Mesenchymal stem cell (in vitro differentiated cells and primary cell): Measurements from ENCODE around the gene PAX3.

Source experiments
- DNase-seq: peaks from one replicate; pipeline ENCODE4 v3.0.0-alpha.2; 2013
- H2AFZ ChIP-seq: one replicate; pipeline ENCODE4 v1.6.1; 2013; ENCODE audit warnings: low read depth, mild to moderate bottlenecking, control low read depth, inconsistent platforms, low read length, moderate library complexity
- H2AK5ac ChIP-seq: 2 replicates; pipeline ENCODE4 v1.6.1; 2013; ENCODE audit warnings: low read length, moderate library complexity, mild to moderate bottlenecking, inconsistent platforms; ENCODE audit not compliant: severe bottlenecking
- H2BK120ac ChIP-seq: one replicate; pipeline ENCODE4 v1.6.1; 2013; ENCODE audit warnings: low read depth, mild to moderate bottlenecking, inconsistent platforms, low read length, moderate library complexity
- H2BK12ac ChIP-seq, 2 experiments: one replicate each; pipeline ENCODE4 v1.6.1; 2013; ENCODE audit warnings: inconsistent platforms in 2 of 2, low read length in 2 of 2, mild to moderate bottlenecking in 2 of 2, moderate library complexity in 2 of 2, control low read depth in 1 of 2
- H2BK15ac ChIP-seq: one replicate; pipeline ENCODE4 v1.6.1; 2013; ENCODE audit warnings: mild to moderate bottlenecking, low read depth, inconsistent platforms; ENCODE audit not compliant: poor library complexity, severe bottlenecking
- H2BK5ac ChIP-seq: 2 replicates; pipeline ENCODE4 v1.6.1; 2013; ENCODE audit warnings: low read depth, mild to moderate bottlenecking, low read length, control low read depth, inconsistent platforms; ENCODE audit not compliant: poor library complexity, severe bottlenecking
- H3K14ac ChIP-seq, 2 experiments: one replicate each; pipeline ENCODE4 v1.6.1; 2013; ENCODE audit warnings: inconsistent platforms in 2 of 2, low read length in 2 of 2, control low read depth in 1 of 2, mild to moderate bottlenecking in 1 of 2, moderate library complexity in 1 of 2
- H3K18ac ChIP-seq, 2 experiments: one replicate each; pipeline ENCODE4 v1.6.1; 2013; ENCODE audit warnings: inconsistent platforms in 2 of 2, low read length in 2 of 2, control low read depth in 1 of 2, low read depth in 1 of 2, mild to moderate bottlenecking in 1 of 2
- H3K23ac ChIP-seq, 2 experiments: one replicate each; pipeline ENCODE4 v1.6.1; 2013; ENCODE audit warnings: inconsistent platforms in 2 of 2, low read length in 2 of 2, mild to moderate bottlenecking in 2 of 2, moderate library complexity in 2 of 2, control low read depth in 1 of 2
- H3K27ac ChIP-seq: 2 replicates; pipeline ENCODE4 v1.5.1; 2013; ENCODE audit warnings: mild to moderate bottlenecking, moderate library complexity, low read length, control low read depth, inconsistent platforms; ENCODE audit not compliant: poor library complexity, severe bottlenecking
- H3K27me3 ChIP-seq, 2 experiments: 2 replicates each; pipeline versions ENCODE4 v1.6.1 to v1.7.0; 2013; ENCODE audit warnings: low read length in 2 of 2, mild to moderate bottlenecking in 2 of 2, moderate library complexity in 2 of 2, control low read depth in 1 of 2, inconsistent platforms in 1 of 2; ENCODE audit not compliant: control insufficient read depth in 1 of 2, insufficient read depth in 1 of 2
- H3K36me3 ChIP-seq, 2 experiments: 2 replicates each; pipeline versions ENCODE4 v1.6.1 to v1.7.0; 2013; ENCODE audit warnings: low read length in 2 of 2, control low read depth in 1 of 2, inconsistent platforms in 1 of 2, low read depth in 1 of 2, mild to moderate bottlenecking in 1 of 2; ENCODE audit not compliant: insufficient read depth in 2 of 2, control insufficient read depth in 1 of 2
- H3K4ac ChIP-seq, 2 experiments: one replicate each; pipeline ENCODE4 v1.6.1; 2013; ENCODE audit warnings: inconsistent platforms in 2 of 2, low read length in 2 of 2, mild to moderate bottlenecking in 2 of 2, moderate library complexity in 2 of 2, control low read depth in 1 of 2, low read depth in 1 of 2
- H3K4me1 ChIP-seq: 2 replicates; pipeline ENCODE4 v1.6.1; 2013; ENCODE audit warnings: low read depth, low read length, control low read depth; ENCODE audit not compliant: control insufficient read depth, insufficient read depth
- H3K4me2 ChIP-seq: 2 replicates; pipeline ENCODE4 v1.6.1; 2013; ENCODE audit warnings: low read length, mild to moderate bottlenecking, inconsistent platforms; ENCODE audit not compliant: poor library complexity, severe bottlenecking
- H3K4me3 ChIP-seq, 2 experiments: 2 replicates each; pipeline versions ENCODE4 v1.5.1 to v1.7.0; 2013; ENCODE audit warnings: low read length in 2 of 2, mild to moderate bottlenecking in 2 of 2, control low read depth in 1 of 2, low read depth in 1 of 2; ENCODE audit not compliant: insufficient read depth in 1 of 2
- H3K79me1 ChIP-seq: replicated peaks from 2 replicates; pipeline ENCODE4 v1.6.1; 2013; ENCODE audit warnings: mild to moderate bottlenecking, control low read depth, low read length, inconsistent platforms; ENCODE audit not compliant: poor library complexity, severe bottlenecking
- H3K9ac ChIP-seq: 2 replicates; pipeline ENCODE4 v1.7.0; 2013; ENCODE audit warnings: mild to moderate bottlenecking, low read length, moderate library complexity
- H3K9me3 ChIP-seq: 2 replicates; pipeline ENCODE4 v1.7.0; 2013; ENCODE audit warnings: mild to moderate bottlenecking, low read length; ENCODE audit not compliant: control insufficient read depth
- H4K8ac ChIP-seq: one replicate; pipeline ENCODE4 v1.6.1; 2013; ENCODE audit warnings: inconsistent platforms, mild to moderate bottlenecking, low read length, moderate library complexity
- H4K91ac ChIP-seq: one replicate; pipeline ENCODE4 v1.6.1; 2013; ENCODE audit warnings: mild to moderate bottlenecking, low read length, inconsistent platforms
- WGBS: methylation state at CpG from one replicate; pipeline ENCODE4 v1.1.7; 2013; ENCODE audit warnings: mixed read lengths; 5-methylcytosine and 5-hydroxymethylcytosine counted together

PAX3 gene

GRCh38 chr2:222280795-222281194, 18.0 kb downstream of the PAX3 start:
- Histone ChIP-seq H3K9ac (no peak overlapping the region), H3K9me3 (no peaks in the 10 kb centered on the region), H2BK5ac (no peak overlapping the region), H2BK15ac (no peak overlapping the region), H3K23ac (no peak overlapping the region), H3K4me3 (no peak overlapping the region), H2AK5ac (no peak overlapping the region), H3K4me1 (peaks cover 3% of the 10 kb centered on the region), H3K27me3 (peaks cover 9 to 30% of the 10 kb centered on the region in 2 experiments), H4K91ac (no peak overlapping the region), H3K4me2 (no peak overlapping the region), H3K79me1 (no peaks in the 10 kb centered on the region), H3K18ac (no peak overlapping the region), H2BK12ac (no peak overlapping the region), H2AFZ (no peak overlapping the region), H4K8ac (no peak overlapping the region), H3K27ac (no peak overlapping the region), H3K36me3 (no peaks in the 10 kb centered on the region), H3K4ac (no peak overlapping the region), H2BK120ac (no peak overlapping the region), H3K14ac (no peak overlapping the region)
- WGBS, result 67% methylated on average over 4 of the region's 5 CpGs
- no peak for DNase-seq

- H3K79me1 ChIP-seq, result no peaks in the 10 kb centered on the region
- no peak overlapping the region for H3K4ac ChIP-seq
- no peak overlapping the region for H3K14ac ChIP-seq
- no peak overlapping the region for H4K8ac ChIP-seq
- H3K27ac ChIP-seq, result no peak overlapping the region
- H3K27me3 ChIP-seq, result peaks cover 7 to 28% of the 10 kb centered on the region in 2 experiments
- H3K4me2 ChIP-seq, result no peak overlapping the region
- H3K4me3 ChIP-seq, result no peak overlapping the region
- H3K9ac ChIP-seq, result no peak overlapping the region
- H2AFZ ChIP-seq, result no peak overlapping the region
- no peak overlapping the region for H4K91ac ChIP-seq
- H2BK12ac ChIP-seq, result no peak overlapping the region
- H3K36me3 ChIP-seq, result no peaks in the 10 kb centered on the region
- DNase-seq, result no peak
- no peaks in the 10 kb centered on the region for H3K9me3 ChIP-seq
- H2BK5ac ChIP-seq, result no peak overlapping the region
- no peak overlapping the region for H2BK15ac ChIP-seq
- no peak overlapping the region for H3K18ac ChIP-seq
- no peak overlapping the region for H3K23ac ChIP-seq
- no peaks in the 10 kb centered on the region for H3K4me1 ChIP-seq
- no peak overlapping the region for H2AK5ac ChIP-seq
- no peak overlapping the region for H2BK120ac ChIP-seq
- 66% methylated on average over 3 of the region's 4 CpGs for WGBS
These were observed 26.3 kb downstream of the PAX3 start for GRCh38 chr2:222272446-222273015.

GRCh38 chr2:222271854-222272253, 26.9 kb downstream of the PAX3 start:
- Histone ChIP-seq H3K14ac (no peak overlapping the region), H3K79me1 (no peaks in the 10 kb centered on the region), H2BK15ac (no peak overlapping the region), H3K27me3 (peaks cover 10 to 28% of the 10 kb centered on the region in 2 experiments), H3K4me3 (no peak overlapping the region), H3K9me3 (no peaks in the 10 kb centered on the region), H3K27ac (no peak overlapping the region), H2BK5ac (no peak overlapping the region), H3K23ac (no peak overlapping the region), H2AFZ (no peak overlapping the region), H3K4ac (no peak overlapping the region), H2AK5ac (no peak overlapping the region), H4K91ac (no peak overlapping the region), H3K18ac (no peak overlapping the region), H3K4me2 (no peak overlapping the region), H4K8ac (no peak overlapping the region), H3K4me1 (no peaks in the 10 kb centered on the region), H2BK120ac (no peak overlapping the region), H3K9ac (no peak overlapping the region), H3K36me3 (no peaks in the 10 kb centered on the region), H2BK12ac (no peak overlapping the region)
- WGBS, result 78% methylated on average over 4 of the region's 5 CpGs
- no peak for DNase-seq

- Histone ChIP-seq H3K14ac (no peak overlapping the region), H4K8ac (no peak overlapping the region), H3K4me2 (no peak overlapping the region), H3K36me3 (no peaks in the 10 kb centered on the region), H2BK120ac (no peak overlapping the region), H3K4ac (no peak overlapping the region), H3K18ac (no peak overlapping the region), H3K4me3 (no peak overlapping the region), H3K27ac (no peak overlapping the region), H2AFZ (no peak overlapping the region), H2BK5ac (no peak overlapping the region), H3K4me1 (no peaks in the 10 kb centered on the region), H3K79me1 (no peaks in the 10 kb centered on the region), H3K23ac (no peak overlapping the region), H2BK12ac (no peak overlapping the region), H3K9ac (no peak overlapping the region), H2AK5ac (no peak overlapping the region), H4K91ac (no peak overlapping the region), H3K9me3 (no peaks in the 10 kb centered on the region), H2BK15ac (no peak overlapping the region), H3K27me3 (peaks cover 7 to 23% of the 10 kb centered on the region in 2 experiments)
- no peak for DNase-seq
- 79% methylated on average over 3 of the region's 3 CpGs for WGBS
These were observed 28.4 kb downstream of the PAX3 start for GRCh38 chr2:222270396-222270795.
